ENCODE data around the gene CHL1. TPM values are rescaled to one million over a fixed set of nuclear protein-coding genes. Genes with fewer than 3 reads are reported as not detected.
"Not testable (repeated sequence)": the region's sequence is repeated elsewhere in the genome, so short reads cannot be mapped to it uniquely, and the experiment has no call there.

The CHL1 gene
- total RNA-seq, 3 donors from 2014 or later, result 9.1 to 48.8 (median 9.3) TPM

DNA sequence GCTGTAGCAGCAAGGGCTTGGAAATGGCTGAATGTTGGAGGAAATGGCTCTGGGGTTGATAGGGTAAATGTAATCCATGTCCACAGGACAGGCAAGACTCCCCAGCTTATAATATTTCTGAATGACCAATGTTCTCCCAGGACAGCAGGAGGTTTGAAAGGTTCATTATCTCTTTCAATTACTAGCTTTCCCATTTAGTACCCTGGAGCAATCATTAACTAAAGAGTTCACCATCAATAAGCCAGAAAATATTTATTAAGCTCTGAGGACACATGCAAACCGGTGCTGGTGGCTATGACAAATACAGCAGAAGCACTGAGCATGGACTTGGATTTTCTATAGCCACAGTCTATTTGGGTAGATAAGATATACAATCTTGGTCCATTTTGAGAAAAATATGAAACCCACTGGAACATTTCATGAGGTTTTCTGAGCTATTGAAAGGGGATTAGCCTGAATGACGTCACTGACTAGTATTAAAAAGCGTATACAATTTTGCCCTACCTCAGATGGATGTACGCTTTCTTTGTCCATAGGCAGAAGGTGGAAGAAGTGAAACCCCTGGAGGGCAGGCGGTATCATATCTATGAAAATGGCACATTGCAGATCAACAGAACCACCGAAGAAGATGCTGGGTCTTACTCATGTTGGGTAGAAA, 166.2 kb downstream of the CHL1 start:
- H3K4me3 ChIP-seq, result no peak overlapping the region
- no peaks in the 10 kb centered on the region for H3K4me1 ChIP-seq (ENCODE audit: low read depth)
- H3K36me3 ChIP-seq (ENCODE audit: low read depth), result no peaks in the 10 kb centered on the region
- H3K9me3 ChIP-seq, result no peaks in the 10 kb centered on the region
- no peak for ATAC-seq
- no peak for DNase-seq
- TF ChIP-seq, protein P1, sequence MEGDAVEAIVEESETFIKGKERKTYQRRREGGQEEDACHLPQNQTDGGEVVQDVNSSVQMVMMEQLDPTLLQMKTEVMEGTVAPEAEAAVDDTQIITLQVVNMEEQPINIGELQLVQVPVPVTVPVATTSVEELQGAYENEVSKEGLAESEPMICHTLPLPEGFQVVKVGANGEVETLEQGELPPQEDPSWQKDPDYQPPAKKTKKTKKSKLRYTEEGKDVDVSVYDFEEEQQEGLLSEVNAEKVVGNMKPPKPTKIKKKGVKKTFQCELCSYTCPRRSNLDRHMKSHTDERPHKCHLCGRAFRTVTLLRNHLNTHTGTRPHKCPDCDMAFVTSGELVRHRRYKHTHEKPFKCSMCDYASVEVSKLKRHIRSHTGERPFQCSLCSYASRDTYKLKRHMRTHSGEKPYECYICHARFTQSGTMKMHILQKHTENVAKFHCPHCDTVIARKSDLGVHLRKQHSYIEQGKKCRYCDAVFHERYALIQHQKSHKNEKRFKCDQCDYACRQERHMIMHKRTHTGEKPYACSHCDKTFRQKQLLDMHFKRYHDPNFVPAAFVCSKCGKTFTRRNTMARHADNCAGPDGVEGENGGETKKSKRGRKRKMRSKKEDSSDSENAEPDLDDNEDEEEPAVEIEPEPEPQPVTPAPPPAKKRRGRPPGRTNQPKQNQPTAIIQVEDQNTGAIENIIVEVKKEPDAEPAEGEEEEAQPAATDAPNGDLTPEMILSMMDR (IDR thresholded peaks at IDR 0.05), result no peak
- intact Hi-C loops (cut with DNase I, micrococcal nuclease), result no loop called here

- no peaks in the 10 kb centered on the region for H3K4me1 ChIP-seq (ENCODE audit: low read depth)
These were observed 167.7 kb downstream of the CHL1 start for GRCh38 chr3:364287-364686.

DNA sequence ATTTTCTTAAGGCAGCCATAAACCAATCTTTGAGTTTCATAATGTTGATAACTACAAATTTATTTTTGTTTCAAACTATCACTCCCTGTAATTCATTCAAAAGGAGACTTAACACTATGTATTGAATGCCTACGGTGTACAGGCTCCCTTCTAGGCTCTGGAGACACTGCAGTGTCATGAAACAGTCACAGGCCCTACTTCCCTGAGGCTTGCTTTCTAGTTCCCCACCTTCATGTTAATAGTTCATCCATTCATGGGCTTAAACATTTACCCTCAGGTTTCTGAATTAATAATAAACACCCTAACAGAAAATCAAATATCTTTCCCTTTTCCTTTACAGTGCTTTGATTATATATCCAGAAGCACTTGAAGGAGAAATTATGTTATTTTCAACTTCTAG, 168.7 kb downstream of the CHL1 start:
- DNase-seq (no peak), ATAC-seq (no peak)
- H3K4me1 ChIP-seq (ENCODE audit: low read depth), result no peaks in the 10 kb centered on the region
- TF ChIP-seq, protein P1 (IDR thresholded peaks at IDR 0.05), result no peak
- H3K36me3 ChIP-seq (ENCODE audit: low read depth), result no peaks in the 10 kb centered on the region
- no peak overlapping the region for H3K4me3 ChIP-seq
- intact Hi-C loops (cut with DNase I, micrococcal nuclease), result no loop called here
- H3K9me3 ChIP-seq, result peaks cover 2% of the 10 kb centered on the region

More at GRCh38 chr3:364287-364686, 167.7 kb downstream of the CHL1 start:
- ATAC-seq (no peak), DNase-seq (no peak)
- TF ChIP-seq, protein P1 (IDR thresholded peaks at IDR 0.05), result no peak
- no peak overlapping the region for H3K4me3 ChIP-seq
- H3K9me3 ChIP-seq, result peaks cover 2% of the 10 kb centered on the region
- H3K36me3 ChIP-seq (ENCODE audit: low read depth), result no peaks in the 10 kb centered on the region
- intact Hi-C loops (cut with DNase I, micrococcal nuclease), result no loop called here

DNA sequence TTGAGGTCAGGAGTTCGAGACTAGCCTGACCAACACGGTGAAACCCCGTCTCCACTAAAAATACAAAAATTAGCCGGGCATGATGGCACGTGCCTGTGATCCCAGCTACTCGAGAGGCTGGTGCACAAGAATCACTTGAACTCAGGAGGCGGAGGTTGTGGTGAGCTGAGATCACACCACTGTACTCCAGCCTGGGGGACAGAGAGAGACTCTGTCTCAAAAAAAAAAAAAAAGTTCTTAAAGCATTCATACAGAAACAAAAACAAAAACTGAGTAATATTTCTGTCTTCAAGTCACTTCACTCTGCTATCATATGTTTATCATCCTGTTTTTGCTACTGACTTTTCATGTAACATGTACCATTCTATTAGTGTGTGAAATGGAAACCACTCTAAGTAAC, 169.7 kb downstream of the CHL1 start:
- H3K9me3 ChIP-seq; DNase-seq; H3K4me1 ChIP-seq (ENCODE audit: low read depth); intact Hi-C loops (cut with DNase I, micrococcal nuclease); ATAC-seq; H3K36me3 ChIP-seq (ENCODE audit: low read depth); H3K4me3 ChIP-seq: not testable (repeated sequence)

- TF ChIP-seq, protein P1 (IDR thresholded peaks at IDR 0.05), result no peak
- H3K4me3 ChIP-seq, result no peak overlapping the region
- DNase-seq, result no peak
- no peaks in the 10 kb centered on the region for H3K4me1 ChIP-seq (ENCODE audit: low read depth)
- H3K9me3 ChIP-seq, result peaks cover 2% of the 10 kb centered on the region
- H3K36me3 ChIP-seq (ENCODE audit: low read depth), result no peaks in the 10 kb centered on the region
- no peak for ATAC-seq
- intact Hi-C loops (cut with DNase I, micrococcal nuclease), result no loop called here
These were observed 176.7 kb downstream of the CHL1 start for GRCh38 chr3:373193-373779.

GRCh38 chr3:374459-374858, 177.9 kb downstream of the CHL1 start:
- Histone ChIP-seq H3K4me3 (no peak overlapping the region), H3K9me3 (no peaks in the 10 kb centered on the region), H3K4me1 (ENCODE audit: low read depth) (no peaks in the 10 kb centered on the region), H3K36me3 (ENCODE audit: low read depth) (no peaks in the 10 kb centered on the region)
- intact Hi-C loops (cut with DNase I, micrococcal nuclease), result no loop called here
- DNase-seq (no peak), ATAC-seq (no peak)
- TF ChIP-seq, protein P1 (IDR thresholded peaks at IDR 0.05), result no peak

Data from mucosa of descending colon (tissue), 3 donors.